NCI-H82 (cell line): ENCODE data around the gene DCDC1.
A peak's percentile ranks its signal among the peaks of the same experiment; 100 is the strongest.

Source experiments
- DNase-seq: peaks from one replicate; lab custom pipeline; 2025; lab: John Stamatoyannopoulos, UW

DCDC1 gene

DNA sequence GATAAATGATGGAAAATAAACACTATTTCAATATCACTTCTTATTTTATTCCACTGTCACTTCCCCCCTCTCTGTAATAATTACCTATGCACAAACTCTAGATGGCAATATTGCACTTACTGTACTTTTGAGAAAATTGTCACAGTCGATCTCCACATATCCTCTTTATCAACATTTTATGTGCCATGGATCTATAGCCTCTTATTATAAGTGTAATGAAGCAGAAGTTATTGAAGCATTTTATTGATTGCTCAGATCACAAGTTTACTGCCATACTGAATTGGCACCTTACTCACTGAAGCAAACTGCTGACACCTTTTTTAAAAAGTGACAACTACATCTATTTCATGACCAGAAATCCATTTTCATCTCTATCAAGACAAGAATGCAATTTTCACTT lies 133.4 kb downstream of the DCDC1 start:
- DNase-seq = peak; percentile 23

GRCh38 chr11:31233425-31233824 lies 136.1 kb downstream of the DCDC1 start:
- DNase-seq = peak; percentile 50

DNA sequence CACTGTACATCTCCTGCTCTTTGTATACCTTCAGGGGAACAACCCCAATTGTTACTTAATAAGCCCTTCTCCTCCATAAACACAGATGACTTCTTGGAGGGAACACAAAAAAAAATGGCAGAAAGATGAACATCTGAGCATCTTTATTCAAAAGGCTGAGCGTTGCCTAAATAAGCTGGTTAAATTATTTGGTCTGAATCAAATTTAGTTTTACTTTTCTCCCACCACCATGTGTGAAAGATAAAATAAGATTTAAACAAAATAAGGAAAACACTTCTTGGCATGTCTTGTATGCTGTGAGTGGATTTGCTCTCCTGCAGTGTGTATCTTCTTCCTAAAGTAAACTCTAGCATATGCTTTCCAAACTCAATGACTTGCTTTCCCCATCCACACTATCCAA lies 137.9 kb downstream of the DCDC1 start:
- DNase-seq = no peak

GRCh38 chr11:31218847-31219246 lies 150.7 kb downstream of the DCDC1 start:
- DNase-seq = no peak

- peak; percentile 63 for DNase-seq
Observed at GRCh38 chr11:31214372-31214771, 155.2 kb downstream of the DCDC1 start.

DNA sequence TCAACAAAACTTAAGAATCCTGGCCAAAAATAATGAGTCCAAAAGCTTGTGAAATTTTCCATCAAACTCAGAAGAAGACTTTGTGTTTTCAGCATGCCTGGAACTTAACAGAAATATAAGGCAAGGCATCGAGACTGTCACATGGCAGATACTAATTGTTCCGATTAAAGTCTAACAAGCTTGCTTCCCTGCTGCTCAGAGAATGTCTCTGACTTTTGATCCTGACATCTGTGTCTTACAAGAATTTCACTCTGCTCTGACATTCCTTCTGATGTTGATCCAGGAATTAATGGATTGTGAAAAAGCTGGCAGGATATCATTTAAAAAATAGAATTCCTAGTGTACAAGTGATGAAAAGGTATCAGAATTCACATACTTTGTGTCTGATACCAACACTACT lies 170.2 kb downstream of the DCDC1 start:
- peak; percentile 82 for DNase-seq

GRCh38 chr11:31173926-31174680 lies 195.4 kb downstream of the DCDC1 start:
- DNase-seq = no peak

GRCh38 chr11:31160504-31161422 lies 208.8 kb downstream of the DCDC1 start:
- DNase-seq = peak; percentile 32

- no peak for DNase-seq
Observed at GRCh38 chr11:31150841-31151240, 218.7 kb downstream of the DCDC1 start.

DNA sequence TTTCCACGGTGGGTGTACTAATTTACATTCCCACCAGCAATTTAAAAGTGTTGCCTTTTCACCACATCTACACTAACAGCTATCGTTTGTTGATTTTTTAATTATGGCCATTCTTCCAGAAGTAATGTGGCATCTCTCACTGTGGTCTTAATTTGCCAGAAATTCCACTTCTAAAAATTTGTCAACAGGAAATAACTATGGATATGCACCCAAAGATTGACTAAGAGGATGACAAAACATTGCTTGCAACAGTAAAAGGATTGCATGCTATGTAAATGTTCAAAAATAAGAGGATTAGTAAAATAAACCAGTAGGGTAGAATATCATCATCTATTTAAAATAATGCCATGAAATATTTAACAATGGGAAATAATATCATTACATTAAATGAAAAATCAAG lies 219.5 kb downstream of the DCDC1 start:
- no peak for DNase-seq

DNA sequence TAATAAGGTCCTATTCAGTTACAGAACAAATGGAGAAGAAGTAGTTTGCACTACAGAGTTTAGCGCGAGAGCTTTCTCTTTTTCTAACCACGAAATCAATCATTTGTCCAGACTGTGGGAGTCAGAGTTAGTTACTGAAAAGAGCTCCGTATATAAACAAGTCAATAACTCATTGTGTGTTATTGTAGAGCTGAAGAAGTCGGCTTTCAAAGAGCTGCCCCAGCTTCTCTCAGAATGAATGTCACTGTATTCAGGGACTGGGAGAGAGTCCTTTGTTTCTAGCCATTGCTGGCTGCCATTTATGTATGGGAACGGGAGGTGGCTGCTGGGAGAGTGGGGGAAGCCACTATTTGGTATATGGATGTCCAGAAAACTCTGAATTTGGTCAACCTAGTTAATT lies 227.8 kb downstream of the DCDC1 start:
- DNase-seq = no peak

DNA sequence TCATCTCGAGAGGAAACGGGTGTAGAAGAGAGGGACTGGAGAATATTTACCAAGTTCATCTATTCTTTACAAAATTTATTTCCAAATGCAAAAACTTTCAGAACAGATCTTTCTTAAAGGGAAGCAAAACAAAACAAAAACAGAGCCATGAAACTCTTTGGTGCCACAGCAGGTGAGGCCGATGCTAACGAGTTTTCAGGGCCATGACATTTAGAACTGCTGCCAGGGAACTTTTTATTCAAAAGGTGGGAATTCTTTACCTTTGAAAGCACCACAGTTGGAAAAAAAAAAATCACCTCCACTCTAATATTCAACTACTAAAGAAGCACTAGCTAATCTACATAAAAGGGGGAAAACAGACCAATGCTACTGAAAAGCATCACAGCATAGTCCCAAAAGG lies 230.1 kb downstream of the DCDC1 start:
- no peak for DNase-seq

DNA sequence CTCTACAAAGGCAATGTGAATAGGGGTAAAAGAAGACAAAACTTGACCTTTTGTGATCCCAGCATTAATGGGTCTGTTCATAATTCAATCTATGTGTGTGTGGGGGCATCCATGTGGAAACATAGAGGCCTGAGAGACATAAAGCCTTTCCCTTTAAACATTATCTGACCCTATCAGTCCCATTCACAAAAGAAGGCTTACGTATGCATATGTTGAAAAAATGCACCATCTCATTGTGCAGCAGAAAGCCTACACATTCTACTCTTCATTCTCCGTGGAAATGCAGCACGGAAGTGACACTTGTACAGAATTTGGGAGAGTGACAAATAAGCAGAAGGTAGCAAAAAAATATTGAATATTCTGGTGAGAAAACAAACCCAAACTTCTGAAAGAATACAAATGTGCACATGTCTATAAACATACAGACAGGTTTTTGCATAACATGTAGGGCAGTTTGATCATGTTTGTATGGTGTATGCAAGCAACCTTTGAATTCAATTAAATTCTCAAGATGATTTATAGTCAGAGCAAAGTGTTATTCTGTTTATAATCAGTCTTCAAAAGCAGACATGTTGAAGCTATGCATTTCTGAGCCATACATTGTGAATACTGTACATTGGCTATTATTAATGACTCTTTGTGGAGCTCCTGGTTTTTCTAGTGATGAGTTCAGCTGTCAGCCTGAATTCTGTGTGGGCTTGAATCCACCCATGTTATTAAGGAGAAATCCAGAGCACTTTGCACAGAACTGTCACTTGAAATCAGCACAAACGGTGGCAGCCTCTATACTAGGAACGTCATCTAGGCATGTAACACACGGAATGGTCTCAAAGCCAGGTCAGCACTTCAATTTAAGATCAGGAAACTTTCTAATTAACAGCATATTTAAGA lies 236.8 kb downstream of the DCDC1 start:
- DNase-seq = no peak

- DNase-seq = no peak
Observed at GRCh38 chr11:31131760-31132159, 237.8 kb downstream of the DCDC1 start.

DNA sequence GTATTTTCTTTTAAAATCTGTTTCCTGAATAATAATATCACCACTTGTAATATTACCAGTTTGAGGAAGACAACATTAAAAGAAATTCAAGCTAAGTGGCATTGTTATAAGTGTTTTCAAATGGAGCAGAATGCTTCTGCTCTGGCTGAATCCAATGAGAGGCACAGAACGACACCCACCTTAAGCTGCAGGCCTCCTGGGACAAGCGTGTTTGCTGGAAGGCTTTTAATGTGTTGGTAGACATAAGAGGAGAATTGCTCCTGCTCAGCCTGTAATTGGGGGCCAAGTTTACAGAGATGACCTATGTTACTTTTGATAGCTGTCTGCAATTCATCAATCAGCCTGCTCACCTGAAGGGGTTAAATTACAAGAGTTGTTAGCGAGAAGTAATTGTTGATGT lies 242.2 kb downstream of the DCDC1 start:
- DNase-seq = peak; percentile 13

DNA sequence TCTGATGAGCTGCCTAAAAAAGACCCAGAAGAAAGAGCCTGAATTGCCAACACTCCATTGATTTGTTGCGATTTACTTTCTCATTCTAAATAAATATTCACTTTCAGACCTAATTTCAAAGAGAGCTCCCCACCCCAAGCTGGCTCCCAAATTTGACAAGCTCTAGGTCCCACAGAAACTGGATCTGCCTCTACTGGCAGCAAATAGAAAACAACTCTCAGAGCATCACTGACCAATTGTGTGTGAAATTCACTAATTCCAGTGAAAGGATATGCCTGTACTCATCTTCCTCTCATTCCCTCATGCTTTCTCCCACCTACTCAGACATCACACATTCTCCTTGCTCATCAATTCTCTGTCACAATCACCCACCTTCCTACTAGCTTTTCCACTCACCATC lies 249.1 kb downstream of the DCDC1 start:
- no peak for DNase-seq

GRCh38 chr11:31118566-31118965 lies 251.0 kb downstream of the DCDC1 start:
- no peak for DNase-seq

- no peak for DNase-seq
Observed at GRCh38 chr11:31117038-31117437, 252.5 kb downstream of the DCDC1 start.

DNA sequence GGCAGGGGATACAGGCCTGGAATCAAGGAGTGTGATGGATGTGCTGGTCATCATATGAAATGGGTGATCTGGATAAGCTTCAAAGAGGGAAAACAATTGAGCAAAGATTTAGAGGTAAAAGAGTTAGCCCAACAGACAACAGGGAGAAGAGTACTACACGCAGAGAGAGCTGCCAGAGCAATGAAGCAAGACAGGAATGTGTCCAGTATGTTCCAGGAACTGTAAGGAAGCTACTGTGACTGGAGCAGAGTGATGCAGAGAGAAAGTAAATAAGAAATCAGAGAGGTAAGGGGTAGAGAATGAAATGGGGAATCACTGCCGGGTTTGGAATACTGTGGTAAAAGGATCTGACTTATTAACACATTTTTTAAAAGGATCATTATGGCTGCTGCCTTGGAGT lies 255.1 kb downstream of the DCDC1 start:
- DNase-seq = no peak

DNA sequence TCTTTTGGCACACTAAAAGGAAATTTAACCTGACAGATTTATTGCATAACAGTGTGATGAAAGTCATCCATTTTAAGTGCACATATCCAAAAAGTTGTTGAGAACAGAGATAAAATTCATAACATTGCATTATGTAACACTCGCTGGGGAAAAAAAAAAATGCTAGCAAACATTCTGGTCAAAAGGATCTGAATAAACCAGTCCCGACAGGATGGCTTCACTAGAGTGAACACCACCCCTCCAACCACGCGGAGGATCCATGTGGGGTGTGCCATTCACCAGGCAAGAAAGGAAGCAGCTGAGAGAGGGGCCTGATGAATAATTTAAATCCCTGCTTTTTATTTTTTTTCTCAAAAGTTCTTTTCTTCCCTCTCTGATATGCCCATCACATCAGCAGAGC lies 258.7 kb downstream of the DCDC1 start:
- no peak for DNase-seq

DNA sequence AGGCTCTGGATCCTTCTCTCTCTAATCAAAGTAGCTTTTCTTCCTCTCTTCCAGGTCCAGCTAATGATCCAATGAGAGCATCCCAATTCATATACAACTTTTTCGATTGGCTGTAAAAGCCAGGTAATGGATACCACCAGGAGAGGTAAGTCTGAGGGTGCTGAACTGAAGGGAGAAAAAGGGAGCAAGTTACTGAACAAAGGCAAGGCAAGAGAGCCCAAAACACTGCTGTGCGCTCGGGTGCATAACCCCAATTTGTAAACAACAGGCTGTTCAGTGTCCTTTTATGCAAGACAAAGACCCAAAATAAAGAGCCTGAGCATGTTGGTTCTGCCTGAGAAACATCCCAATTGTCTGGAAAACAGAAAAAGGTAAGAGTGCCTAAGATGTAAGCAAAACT lies 260.1 kb downstream of the DCDC1 start:
- no peak for DNase-seq

DNA sequence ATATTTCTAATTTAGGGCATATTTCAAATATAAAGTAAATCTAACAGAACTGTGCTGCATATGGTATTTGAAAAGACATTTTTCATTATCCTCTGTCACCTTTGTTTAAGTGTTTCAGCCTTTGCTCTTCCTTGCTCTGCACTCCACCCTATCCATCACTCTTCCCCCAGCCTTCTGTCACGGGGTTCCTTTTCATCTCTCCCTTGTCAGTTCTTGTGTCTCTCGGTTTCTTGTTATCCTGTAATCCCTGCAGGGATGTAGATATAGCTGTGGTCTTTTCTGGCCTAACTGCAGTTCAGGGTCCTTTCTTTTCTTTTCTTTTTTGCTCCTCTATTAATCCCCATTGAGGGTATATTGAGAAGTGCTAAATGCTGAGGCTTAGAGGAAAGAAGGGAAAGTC lies 261.9 kb downstream of the DCDC1 start:
- peak; percentile 21 for DNase-seq
